HEK293T (cell line): Measurements from ENCODE around the gene ZSCAN5A.

Experiments
- BHLHE40 ChIP-seq: fragments of 450-650 bp; IDR thresholded peaks from 2 replicates; pipeline ENCODE4 v1.6.1; 2016; ENCODE audit warnings: mild to moderate bottlenecking, moderate library complexity, borderline replicate concordance
- FOXK2 ChIP-seq: fragments of 450-650 bp; IDR thresholded peaks from 2 replicates; pipeline ENCODE4 v1.6.1; 2016; ENCODE audit warnings: mild to moderate bottlenecking
- FOXM1 ChIP-seq: fragments of 450-650 bp; IDR thresholded peaks from 2 replicates; pipeline ENCODE4 v1.6.1; 2017; ENCODE audit warnings: mild to moderate bottlenecking, borderline replicate concordance
- HDGF ChIP-seq: fragments of 450-650 bp; IDR thresholded peaks from 2 replicates; pipeline ENCODE4 v1.6.1; 2017; ENCODE audit warnings: antibody characterized with exemption, borderline replicate concordance
- ZNF384 ChIP-seq: fragments of 450-650 bp; IDR thresholded peaks from 2 replicates; pipeline ENCODE4 v1.6.1; 2016
- TF ChIP-seq, protein P1 (sequence below): fragments of 450-650 bp; IDR thresholded peaks from 2 replicates; pipeline ENCODE4 v1.6.1; 2016

GRCh38 chr19:56209091-56209490 lies 105.5 kb downstream of the ZSCAN5A start:
- TF ChIP-seq HDGF (no peak), FOXK2 (no peak), ZNF384 (no peak), BHLHE40 (no peak), FOXM1 (no peak)
- TF ChIP-seq, protein P1, sequence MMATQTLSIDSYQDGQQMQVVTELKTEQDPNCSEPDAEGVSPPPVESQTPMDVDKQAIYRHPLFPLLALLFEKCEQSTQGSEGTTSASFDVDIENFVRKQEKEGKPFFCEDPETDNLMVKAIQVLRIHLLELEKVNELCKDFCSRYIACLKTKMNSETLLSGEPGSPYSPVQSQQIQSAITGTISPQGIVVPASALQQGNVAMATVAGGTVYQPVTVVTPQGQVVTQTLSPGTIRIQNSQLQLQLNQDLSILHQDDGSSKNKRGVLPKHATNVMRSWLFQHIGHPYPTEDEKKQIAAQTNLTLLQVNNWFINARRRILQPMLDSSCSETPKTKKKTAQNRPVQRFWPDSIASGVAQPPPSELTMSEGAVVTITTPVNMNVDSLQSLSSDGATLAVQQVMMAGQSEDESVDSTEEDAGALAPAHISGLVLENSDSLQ: no peak
